ENCODE measurements around the gene MAP4K1.
"Not testable (repeated sequence)": the region's sequence is repeated elsewhere in the genome, so short reads cannot be mapped to it uniquely, and the experiment has no call there.

The MAP4K1 gene

GRCh38 chr19:38564981-38565690 is 52.6 kb downstream of the MAP4K1 start:
- no peak for FAIRE-seq

- no peak for FAIRE-seq
Measured at GRCh38 chr19:38563475-38563874, 54.3 kb downstream of the MAP4K1 start.

DNA sequence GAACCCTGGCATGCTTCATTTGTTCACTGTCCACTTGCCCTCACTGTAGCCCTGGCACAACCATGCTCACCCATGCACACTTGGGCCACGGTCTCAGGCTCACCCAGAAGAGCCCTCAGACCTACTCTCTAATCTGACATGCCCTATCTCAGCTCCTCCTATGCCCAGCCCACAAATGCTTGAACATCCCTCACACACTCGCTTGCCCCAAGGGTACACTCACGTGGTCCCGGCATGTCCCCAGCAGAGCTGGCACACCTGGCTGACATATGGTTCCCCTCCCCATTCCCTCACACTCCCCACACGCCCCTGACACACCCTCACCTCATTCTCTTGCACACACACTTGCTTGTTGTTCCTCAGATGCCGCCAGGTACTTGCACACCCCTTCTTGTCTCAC is 55.7 kb downstream of the MAP4K1 start:
- FAIRE-seq: no peak

DNA sequence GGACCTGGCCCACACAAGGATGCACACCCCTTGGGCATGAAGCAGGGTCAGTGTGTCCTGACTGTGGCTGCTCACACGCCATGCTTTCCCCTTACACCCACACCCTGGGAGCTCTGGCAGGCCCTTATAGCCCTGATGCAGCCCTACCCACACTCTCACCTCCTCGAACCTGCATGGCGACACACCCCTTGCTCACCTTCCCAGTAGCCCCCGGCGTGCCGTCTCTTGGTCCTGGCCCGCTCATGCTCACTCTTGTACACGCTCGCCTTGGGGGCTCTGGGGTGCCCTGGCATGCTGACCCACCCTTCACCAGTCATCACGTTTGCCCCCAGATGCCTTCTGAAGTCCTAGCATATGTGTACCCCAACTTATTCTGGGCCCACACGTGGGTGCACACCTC is 56.1 kb downstream of the MAP4K1 start:
- FAIRE-seq: no peak

DNA sequence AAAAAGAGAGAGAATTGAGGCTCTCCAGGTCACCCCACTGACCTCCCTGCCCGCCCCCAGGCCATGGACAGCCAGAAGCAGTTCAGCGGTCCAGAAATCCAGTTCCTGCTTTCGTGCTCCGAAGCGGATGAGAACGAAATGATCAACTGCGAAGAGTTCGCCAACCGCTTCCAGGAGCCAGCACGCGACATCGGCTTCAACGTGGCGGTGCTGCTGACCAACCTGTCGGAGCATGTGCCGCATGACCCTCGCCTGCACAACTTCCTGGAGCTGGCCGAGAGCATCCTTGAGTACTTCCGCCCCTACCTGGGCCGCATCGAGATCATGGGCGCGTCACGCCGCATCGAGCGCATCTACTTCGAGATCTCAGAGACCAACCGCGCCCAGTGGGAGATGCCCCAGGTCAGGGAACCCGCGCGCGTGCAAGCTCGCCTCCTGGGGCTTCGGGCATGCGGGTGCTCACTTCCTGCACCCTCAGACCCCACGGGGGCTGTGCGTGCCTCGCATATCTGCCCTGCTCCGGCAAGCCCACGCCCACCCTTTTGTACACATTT is 56.6 kb downstream of the MAP4K1 start:
- FAIRE-seq: no peak

DNA sequence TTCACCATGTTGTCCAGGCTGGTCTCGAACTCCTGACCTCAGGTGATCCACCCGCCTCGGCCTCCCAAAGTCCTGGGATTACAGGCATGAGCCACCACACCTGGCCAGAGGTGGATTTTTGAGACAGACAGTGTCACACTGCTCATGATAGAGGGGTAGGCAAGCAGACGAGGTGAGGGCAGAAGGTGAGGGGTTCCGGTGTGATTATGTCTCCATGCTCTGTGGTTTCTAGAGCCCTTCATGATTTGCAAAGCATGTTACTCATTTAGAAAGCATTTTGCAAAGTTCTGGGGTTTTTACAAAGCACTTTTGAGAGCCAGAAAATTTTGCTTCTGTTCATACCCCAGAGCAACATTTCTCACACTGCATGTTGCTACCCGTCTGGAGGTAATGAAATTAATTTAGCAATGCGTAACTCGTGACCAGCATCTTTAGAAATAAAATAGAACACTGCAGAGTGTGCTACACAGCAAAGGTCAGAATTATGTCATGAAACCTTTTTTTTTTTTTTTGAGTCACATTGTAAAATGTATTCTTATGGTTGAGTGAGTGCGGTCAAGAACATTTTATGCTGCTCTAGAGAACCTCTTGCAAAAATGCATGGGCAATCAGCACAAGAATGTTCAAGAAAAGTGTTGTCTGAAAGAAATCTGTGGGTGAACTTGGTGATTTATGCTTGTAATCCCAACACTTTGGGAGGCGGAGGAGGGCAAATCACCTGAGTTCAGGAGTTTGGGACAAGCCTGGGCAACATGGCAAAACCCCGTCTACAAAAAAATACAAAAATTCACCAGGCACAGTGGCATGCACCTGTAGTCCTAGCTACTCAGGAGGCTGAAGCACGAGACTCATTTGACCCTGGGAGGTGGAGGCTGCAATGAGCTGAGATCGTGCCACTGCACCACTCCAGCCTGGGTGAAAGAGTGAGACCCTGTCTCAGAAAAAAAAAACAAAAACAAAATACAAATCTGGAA is 58.0 kb downstream of the MAP4K1 start:
- no peak for FAIRE-seq

- FAIRE-seq: not testable (repeated sequence)
Measured at GRCh38 chr19:38558933-38559332, 58.8 kb downstream of the MAP4K1 start.

- FAIRE-seq: no peak
Measured at GRCh38 chr19:38557205-38557799, 60.5 kb downstream of the MAP4K1 start.

GRCh38 chr19:38556521-38557174 is 61.1 kb downstream of the MAP4K1 start:
- no peak for FAIRE-seq

DNA sequence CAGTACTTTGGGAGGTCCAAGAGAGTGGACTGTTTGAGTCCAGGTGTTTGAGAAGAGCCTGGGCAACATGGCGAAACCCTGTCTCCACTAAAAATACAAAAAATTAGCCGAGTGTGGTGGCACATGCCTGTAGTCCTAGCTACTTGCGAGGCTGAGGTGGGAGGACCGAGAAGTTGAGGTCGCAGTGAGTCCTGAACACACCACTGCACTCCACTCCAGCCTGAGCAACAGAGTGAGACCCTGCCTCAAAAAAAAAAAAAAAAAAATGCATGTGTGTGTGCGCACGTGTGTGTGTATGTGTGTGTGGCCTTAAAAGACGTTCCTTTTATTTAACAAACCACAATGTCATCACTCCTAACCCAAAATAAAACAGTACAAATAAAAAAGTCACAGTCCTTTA is 62.6 kb downstream of the MAP4K1 start:
- FAIRE-seq: no peak

- no peak for FAIRE-seq
Measured at GRCh38 chr19:38554676-38555141, 63.0 kb downstream of the MAP4K1 start.

DNA sequence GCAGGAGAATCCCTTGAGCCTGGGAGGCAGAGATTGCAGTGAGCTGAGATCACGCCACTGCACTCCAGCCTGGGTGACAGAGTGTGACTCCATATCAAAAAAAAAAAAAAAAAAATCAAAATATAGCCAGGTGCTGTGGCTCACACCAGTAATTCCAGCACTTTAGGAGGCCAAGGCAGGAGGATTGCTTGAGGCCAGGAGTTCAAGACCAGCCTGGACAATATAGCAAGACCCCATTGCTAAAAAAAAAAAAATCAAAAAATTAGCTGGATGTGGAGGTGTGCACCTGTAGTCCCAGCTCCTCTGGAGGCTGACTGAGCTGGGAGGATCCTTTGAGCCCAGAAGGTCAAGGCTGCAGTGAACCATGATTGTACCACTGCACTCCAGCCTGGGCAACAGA is 64.5 kb downstream of the MAP4K1 start:
- FAIRE-seq: not testable (repeated sequence)

- no peak for FAIRE-seq
Measured at GRCh38 chr19:38551450-38551813, 66.3 kb downstream of the MAP4K1 start.

GRCh38 chr19:38550376-38550775 is 67.4 kb downstream of the MAP4K1 start:
- FAIRE-seq: no peak

- no peak for FAIRE-seq
Measured at GRCh38 chr19:38549942-38550341, 67.8 kb downstream of the MAP4K1 start.

GRCh38 chr19:38549061-38549460 is 68.7 kb downstream of the MAP4K1 start:
- no peak for FAIRE-seq

DNA sequence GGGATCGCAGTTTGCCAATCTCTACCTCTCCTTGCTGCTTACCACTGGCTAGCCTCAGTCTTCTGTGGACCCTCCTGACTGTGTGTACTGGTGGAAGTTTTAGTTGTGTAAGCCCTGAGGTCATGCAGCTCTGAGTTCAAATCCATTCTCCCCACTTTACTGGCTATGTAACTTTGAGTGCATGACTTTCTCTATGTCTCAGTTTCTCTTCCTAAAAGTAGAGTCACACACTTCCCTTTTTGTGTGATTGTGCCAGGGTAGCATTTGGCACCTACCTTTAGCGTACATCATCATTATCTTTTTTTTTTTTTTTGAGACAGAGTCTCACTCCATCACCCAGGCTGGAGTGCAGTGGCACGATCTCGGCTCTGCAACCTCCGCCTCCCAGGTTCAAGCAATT is 70.3 kb downstream of the MAP4K1 start:
- FAIRE-seq: no peak

GRCh38 chr19:38545596-38545995 is 72.2 kb downstream of the MAP4K1 start:
- no peak for FAIRE-seq

- no peak for FAIRE-seq
Measured at GRCh38 chr19:38544569-38545315, 73.0 kb downstream of the MAP4K1 start.

DNA sequence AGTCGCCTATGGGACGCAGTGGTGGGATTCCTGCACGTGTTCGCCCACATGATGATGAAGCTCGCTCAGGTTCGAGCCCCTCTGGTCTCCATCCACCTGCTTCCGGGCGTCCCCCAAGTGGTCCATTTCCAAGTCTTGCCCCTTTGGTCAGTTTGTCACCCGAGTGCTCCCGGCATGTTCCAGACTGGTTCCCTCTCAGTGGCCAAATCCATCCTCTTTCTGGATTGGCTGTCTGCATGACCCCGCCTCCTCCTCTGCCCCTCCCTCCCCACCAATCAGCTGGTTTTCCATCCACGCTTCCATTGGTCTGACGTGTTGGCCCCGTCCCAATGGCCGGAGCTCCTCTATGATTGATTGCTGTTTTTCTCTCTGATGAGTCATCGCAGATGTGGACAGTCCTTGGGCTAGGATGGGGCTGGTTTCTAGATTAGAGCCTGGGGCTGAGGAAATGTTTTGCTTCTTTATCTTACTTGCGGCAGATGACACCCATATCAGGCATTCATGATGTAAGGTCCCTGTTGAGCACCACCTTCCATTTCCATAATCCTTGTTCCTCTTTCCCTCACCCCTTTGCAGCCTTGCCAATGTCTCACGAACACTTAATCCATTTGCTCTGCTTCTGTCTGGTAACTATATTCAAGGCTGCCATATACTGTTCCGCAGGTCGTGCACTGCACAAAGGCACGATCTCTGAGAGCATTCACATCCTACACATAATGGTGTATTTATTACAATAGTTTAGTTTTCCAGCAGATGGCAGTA is 73.8 kb downstream of the MAP4K1 start:
- FAIRE-seq: peak; percentile 93

- no peak for FAIRE-seq
Measured at GRCh38 chr19:38543286-38543806, 74.4 kb downstream of the MAP4K1 start.

All from islet of Langerhans (tissue), 1 donor.